ENCODE data around the gene MOV10. TPM values are rescaled to one million over a fixed set of nuclear protein-coding genes. Genes with fewer than 3 reads are reported as not detected.
A peak's percentile ranks its signal among the peaks of the same experiment; 100 is the strongest.

Gene MOV10
- total and polyA plus RNA-seq, 8 donors = 57.8 to 81.3 (median 71.3) TPM

DNA sequence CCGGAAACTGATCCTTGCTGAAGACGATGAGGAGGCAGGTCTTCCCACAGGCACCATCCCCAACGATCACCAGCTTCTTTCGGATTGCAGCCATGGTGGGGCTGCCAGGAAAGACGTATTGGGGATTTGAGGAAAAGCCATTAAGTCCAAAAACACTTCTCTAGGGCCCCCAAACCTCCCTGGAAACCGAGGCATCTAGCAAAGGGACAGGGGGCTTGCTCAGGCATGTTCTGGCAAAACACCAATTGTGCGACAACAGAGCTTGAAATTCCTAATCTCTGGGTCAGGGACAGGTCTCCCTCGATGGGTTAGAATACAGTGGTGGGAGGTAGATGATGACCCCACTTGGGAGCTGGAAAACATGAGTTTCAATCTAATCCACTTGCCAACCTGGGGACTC, 29.2 kb downstream of the MOV10 start:
- peaks cover 0 to 37% of the 10 kb centered on the region in 2 donors for H3K36me3 ChIP-seq
- peak overlapping the region in 1 of 2 donors; percentile 91 for H3K4me3 ChIP-seq
- H3K4me1 ChIP-seq = peaks cover 47 to 78% of the 10 kb centered on the region in 2 donors
- peaks cover 0 to 26% of the 10 kb centered on the region in 2 donors for H3K27me3 ChIP-seq
- TF ChIP-seq, protein P1, sequence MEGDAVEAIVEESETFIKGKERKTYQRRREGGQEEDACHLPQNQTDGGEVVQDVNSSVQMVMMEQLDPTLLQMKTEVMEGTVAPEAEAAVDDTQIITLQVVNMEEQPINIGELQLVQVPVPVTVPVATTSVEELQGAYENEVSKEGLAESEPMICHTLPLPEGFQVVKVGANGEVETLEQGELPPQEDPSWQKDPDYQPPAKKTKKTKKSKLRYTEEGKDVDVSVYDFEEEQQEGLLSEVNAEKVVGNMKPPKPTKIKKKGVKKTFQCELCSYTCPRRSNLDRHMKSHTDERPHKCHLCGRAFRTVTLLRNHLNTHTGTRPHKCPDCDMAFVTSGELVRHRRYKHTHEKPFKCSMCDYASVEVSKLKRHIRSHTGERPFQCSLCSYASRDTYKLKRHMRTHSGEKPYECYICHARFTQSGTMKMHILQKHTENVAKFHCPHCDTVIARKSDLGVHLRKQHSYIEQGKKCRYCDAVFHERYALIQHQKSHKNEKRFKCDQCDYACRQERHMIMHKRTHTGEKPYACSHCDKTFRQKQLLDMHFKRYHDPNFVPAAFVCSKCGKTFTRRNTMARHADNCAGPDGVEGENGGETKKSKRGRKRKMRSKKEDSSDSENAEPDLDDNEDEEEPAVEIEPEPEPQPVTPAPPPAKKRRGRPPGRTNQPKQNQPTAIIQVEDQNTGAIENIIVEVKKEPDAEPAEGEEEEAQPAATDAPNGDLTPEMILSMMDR (IDR thresholded peaks at IDR 0.05) = no peak
- ATAC-seq (no peak), DNase-seq (no peak)
- intact Hi-C loops (cut with DNase I) = loop anchor here in 1 of 2 donors (10.0 kb wide), 2 partner anchors 79 to 309 kb away; partner anchors contain the start of gene CTTNBP2NL
- H3K27ac ChIP-seq = peak overlapping the region in 1 of 2 donors; percentile 60
- no peaks in the 10 kb centered on the region for H3K9me3 ChIP-seq

DNA sequence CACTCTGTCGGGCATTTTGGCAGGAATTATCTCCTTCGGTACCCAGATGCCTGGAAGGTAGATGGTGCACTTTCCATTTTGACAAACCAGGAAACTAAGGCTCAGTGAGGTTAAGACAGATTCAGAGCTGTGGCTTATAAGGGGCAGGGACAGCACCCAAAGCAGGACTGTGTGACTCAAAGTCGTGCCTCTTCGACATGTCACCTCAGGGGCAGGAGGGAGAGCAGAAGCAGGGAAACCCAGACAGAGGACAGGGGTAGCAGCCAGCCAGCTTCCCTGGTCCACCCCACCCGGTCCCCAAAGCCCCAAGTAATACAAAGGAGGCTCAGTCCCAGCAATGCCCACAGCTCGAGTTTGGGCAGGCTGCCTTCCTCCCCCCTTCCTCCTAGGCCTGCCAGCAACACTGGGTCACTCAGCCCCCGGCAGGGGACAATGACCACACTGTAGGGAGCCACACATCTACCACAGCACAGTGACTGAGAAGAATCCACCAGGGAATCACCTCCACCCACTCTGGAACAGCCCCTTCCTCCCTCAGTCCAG, 30.0 kb downstream of the MOV10 start:
- Histone ChIP-seq H3K9me3 (no peaks in the 10 kb centered on the region), H3K4me1 (peaks cover 47 to 71% of the 10 kb centered on the region in 2 donors), H3K27me3 (peaks cover 0 to 26% of the 10 kb centered on the region in 2 donors), H3K4me3 (peak overlapping the region; percentile 17 to 91), H3K36me3 (peaks cover 0 to 31% of the 10 kb centered on the region in 2 donors), H3K27ac (peak overlapping the region; percentile 60 to 74)
- no peak for DNase-seq
- intact Hi-C loops (cut with DNase I) = loop anchor here in 1 of 2 donors (10.0 kb wide), 2 partner anchors 80 to 310 kb away; partner anchors contain the start of gene CTTNBP2NL
- no peak for ATAC-seq
- TF ChIP-seq, protein P1 (IDR thresholded peaks at IDR 0.05) = no peak

DNA sequence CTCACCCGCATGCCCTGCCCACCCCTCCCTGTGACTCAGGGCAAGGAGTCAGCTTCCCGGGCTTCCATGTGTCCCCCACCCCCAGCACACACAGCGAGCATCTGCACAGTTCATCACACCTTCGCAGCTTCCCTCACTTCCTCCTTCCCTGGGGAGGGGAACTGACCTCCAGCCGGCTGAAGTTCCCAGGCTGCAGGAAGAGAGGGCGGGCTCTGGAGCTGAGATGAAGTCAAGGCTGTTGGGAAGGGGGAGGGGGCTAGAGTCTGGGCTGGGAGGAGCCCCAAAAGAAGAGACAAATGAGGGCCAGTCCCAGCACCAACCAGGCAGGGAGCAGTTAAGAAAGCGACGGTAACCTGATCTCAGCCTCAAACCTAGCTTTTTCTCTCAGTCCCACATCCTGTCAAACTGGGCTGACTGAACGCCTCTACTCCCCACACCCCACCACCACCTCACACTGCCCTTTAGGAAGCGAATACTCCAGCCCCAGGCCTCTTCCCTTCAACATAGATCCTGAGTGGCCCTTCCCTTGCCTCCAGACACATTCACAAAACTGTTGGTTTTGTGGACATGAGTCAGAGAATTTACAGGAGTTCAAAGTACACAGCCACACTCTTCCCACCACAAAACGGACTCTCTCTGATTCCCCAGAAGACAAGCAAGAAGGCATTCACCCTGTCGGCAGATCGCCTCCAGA, 30.6 kb downstream of the MOV10 start:
- intact Hi-C loops (cut with DNase I) = loop anchor here in 1 of 2 donors (10.0 kb wide), 2 partner anchors 80 to 310 kb away; partner anchors contain the start of gene CTTNBP2NL
- Histone ChIP-seq H3K9me3 (no peaks in the 10 kb centered on the region), H3K4me3 (peak overlapping the region; percentile 33 to 91), H3K36me3 (peaks cover 0 to 24% of the 10 kb centered on the region in 2 donors), H3K27me3 (peaks cover 0 to 26% of the 10 kb centered on the region in 2 donors), H3K4me1 (peaks cover 43 to 65% of the 10 kb centered on the region in 2 donors), H3K27ac (peak overlapping the region; percentile 60 to 89)
- TF ChIP-seq, protein P1 (IDR thresholded peaks at IDR 0.05) = no peak
- ATAC-seq (peak; percentile 72), DNase-seq (peak; percentile 85 to 97 (median 89))

DNA sequence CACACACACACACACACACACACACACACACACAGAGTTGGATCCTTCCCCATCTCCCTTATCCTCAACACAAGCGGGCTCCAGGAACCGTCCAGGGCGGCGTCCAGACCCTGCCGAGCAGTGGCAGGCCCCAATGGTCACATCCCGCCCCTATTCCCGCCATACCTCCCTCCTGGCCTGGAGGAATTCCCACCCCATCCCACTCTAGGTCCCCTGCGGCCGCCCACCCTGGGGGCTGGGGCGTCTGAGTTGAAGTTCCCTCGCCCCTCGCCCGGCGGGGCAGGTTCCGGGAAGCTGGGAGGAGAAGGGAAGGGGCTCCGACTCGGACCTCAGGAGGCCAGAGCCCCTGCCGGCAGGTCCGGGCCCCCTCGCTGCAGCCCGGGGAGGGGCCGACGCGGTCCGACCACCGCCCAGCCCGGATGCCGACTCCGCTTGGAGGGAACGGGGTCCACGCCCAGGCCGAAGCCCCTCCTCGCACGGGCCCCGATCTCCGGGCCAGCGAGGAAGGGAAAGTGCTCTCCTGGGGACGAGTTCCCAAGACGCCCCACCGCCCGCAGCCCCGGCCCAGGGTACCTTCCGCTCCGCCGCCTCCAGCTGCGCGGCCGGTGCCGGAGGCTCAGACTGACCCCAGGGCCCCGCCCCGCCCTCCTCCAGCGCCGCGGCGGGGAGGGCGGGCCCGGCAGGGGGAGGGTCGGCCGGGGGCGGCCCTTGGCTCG, 32.2 kb downstream of the MOV10 start, which contains the start of gene RHOC:
Gene RHOC, minus strand, starts transcription at position 623 of the 716 bp plus-strand sequence. CDS start 3,328 bp downstream, outside the sequence.
- H3K4me3 ChIP-seq = peak within 1 kb of the TSS; percentile 91 to 96
- DNase-seq = peak in 3 of 4 donors; percentile 70 to 93 (median 76)
- TF ChIP-seq, protein P1 (IDR thresholded peaks at IDR 0.05) = no peak
- no peaks in the 10 kb centered on the region for H3K9me3 ChIP-seq
- peak within 1 kb of the TSS; percentile 87 to 93 for H3K27ac ChIP-seq
- H3K27me3 ChIP-seq = peaks cover 0 to 26% of the 10 kb centered on the region in 2 donors
- intact Hi-C loops (cut with DNase I) = loop anchor here in 1 of 2 donors (10.0 kb wide), 2 partner anchors 82 to 312 kb away; partner anchors contain the start of gene CTTNBP2NL
- peaks cover 30 to 50% of the 10 kb centered on the region in 2 donors for H3K4me1 ChIP-seq
- peaks cover 0 to 16% of the 10 kb centered on the region in 2 donors for H3K36me3 ChIP-seq
- ATAC-seq = peak; percentile 86

All from left lung (tissue), 10 donors.